HEK293 (cell line): ENCODE measurements around the gene LIMCH1.

Source experiments
- CTCF ChIA-PET: fragments of 350-600 bp; formaldehyde crosslinking; extraction: SDS; loops from one replicate; lab custom pipeline; 2021; ENCODE audit warnings: antibody characterized with exemption; lab: Yijun Ruan, JAX
- POLR2A ChIA-PET: fragments of 300-600 bp; formaldehyde crosslinking; extraction: SDS; loops from one replicate; lab custom pipeline; 2020; ENCODE audit warnings: antibody characterized with exemption, inconsistent platforms; lab: Yijun Ruan, JAX
- H3K27ac ChIP-seq: fragments of 200-500 bp; sonication (Bioruptor generic); 2 replicates; pipeline ENCODE4 v1.5.1; 2014; ENCODE audit warnings: low read depth, low read length, control low read depth, inconsistent platforms; ENCODE audit errors: extremely low read depth
- H3K36me3 ChIP-seq, 2 experiments: fragments of 200-500 bp in 1 of 2; sonication (Bioruptor generic) in 1 of 2; 1 replicate in 1 of 2; 2 replicates in 1 of 2; pipeline ENCODE4 v1.5.1; 2014 to 2017; ENCODE audit warnings: inconsistent platforms in 2 of 2, low read length in 2 of 2; ENCODE audit not compliant: control insufficient read depth in 2 of 2, insufficient read depth in 1 of 2
- H3K4me1 ChIP-seq: fragments of 200-500 bp; sonication (Bioruptor generic); 2 replicates; pipeline ENCODE4 v1.5.1; 2014; ENCODE audit warnings: mild to moderate bottlenecking, low read length, inconsistent platforms; ENCODE audit not compliant: control insufficient read depth, insufficient read depth
- H3K4me3 ChIP-seq: 2 replicates; pipeline ENCODE4 v1.5.1; 2011; ENCODE audit warnings: low read depth, mild to moderate bottlenecking, control low read depth, low read length, moderate library complexity
- H3K9me3 ChIP-seq: fragments of 200-500 bp; sonication (Bioruptor generic); 2 replicates; pipeline ENCODE4 v1.5.1; 2014; ENCODE audit warnings: low read depth, low read length, inconsistent platforms; ENCODE audit not compliant: control insufficient read depth, insufficient read depth
- KLF1 ChIP-seq: fragments of 450-650 bp; formaldehyde crosslinking; IDR thresholded peaks from 2 replicates; pipeline ENCODE4 v1.5.1; 2016; ENCODE audit warnings: missing biosample characterization, missing genetic modification characterization
- PATZ1 ChIP-seq: fragments of 450-650 bp; formaldehyde crosslinking; IDR thresholded peaks from 2 replicates; pipeline ENCODE4 v1.5.1; 2016; ENCODE audit warnings: missing biosample characterization, missing genetic modification characterization
- PRDM4 ChIP-seq: fragments of 450-650 bp; formaldehyde crosslinking; IDR thresholded peaks from 2 replicates; pipeline ENCODE4 v1.5.1; 2017; ENCODE audit warnings: missing biosample characterization, missing genetic modification characterization
- REST ChIP-seq: fragments of 450-650 bp; formaldehyde crosslinking; IDR thresholded peaks from 2 replicates; pipeline ENCODE4 v1.5.1; 2016; ENCODE audit warnings: missing biosample characterization, missing genetic modification characterization
- SCRT1 ChIP-seq: fragments of 450-650 bp; formaldehyde crosslinking; IDR thresholded peaks from 2 replicates; pipeline ENCODE4 v1.5.1; 2016; ENCODE audit warnings: missing biosample characterization, missing genetic modification characterization, borderline replicate concordance
- SP2 ChIP-seq: fragments of 450-650 bp; formaldehyde crosslinking; IDR thresholded peaks from 2 replicates; pipeline ENCODE4 v1.5.1; 2016; ENCODE audit warnings: missing biosample characterization, missing genetic modification characterization
- ZBTB26 ChIP-seq: fragments of 450-650 bp; formaldehyde crosslinking; optimal IDR thresholded peaks from 2 replicates; pipeline ENCODE3; 2016; ENCODE audit warnings: missing biosample characterization, mild to moderate bottlenecking, missing genetic modification characterization
- ZBTB49 ChIP-seq: fragments of 450-650 bp; formaldehyde crosslinking; IDR thresholded peaks from 2 replicates; pipeline ENCODE4 v1.5.1; 2016; ENCODE audit warnings: missing biosample characterization, missing genetic modification characterization, low read depth
- ZBTB6 ChIP-seq: fragments of 450-650 bp; formaldehyde crosslinking; IDR thresholded peaks from 2 replicates; pipeline ENCODE4 v1.5.1; 2017; ENCODE audit warnings: missing biosample characterization, missing genetic modification characterization
- ZNF114 ChIP-seq: fragments of 450-650 bp; formaldehyde crosslinking; IDR thresholded peaks from 2 replicates; pipeline ENCODE4 v1.5.0; 2017; ENCODE audit warnings: missing biosample characterization, missing genetic modification characterization
- ZNF121 ChIP-seq: fragments of 450-650 bp; formaldehyde crosslinking; IDR thresholded peaks from 2 replicates; pipeline ENCODE4 v1.5.1; 2016; ENCODE audit warnings: missing biosample characterization, missing genetic modification characterization
- ZNF16 ChIP-seq: fragments of 450-650 bp; formaldehyde crosslinking; IDR thresholded peaks from 2 replicates; pipeline ENCODE4 v1.5.1; 2016; ENCODE audit warnings: low read depth, missing biosample characterization, missing genetic modification characterization
- ZNF221 ChIP-seq: fragments of 450-650 bp; formaldehyde crosslinking; IDR thresholded peaks from 2 replicates; pipeline ENCODE4 v1.5.1; 2017; ENCODE audit warnings: missing biosample characterization, missing genetic modification characterization, borderline replicate concordance
- ZNF23 ChIP-seq: fragments of 450-650 bp; formaldehyde crosslinking; IDR thresholded peaks from 2 replicates; pipeline ENCODE4 v1.5.1; 2016; ENCODE audit warnings: missing biosample characterization, missing genetic modification characterization, borderline replicate concordance
- ZNF274 ChIP-seq, 2 experiments: fragments of 200-500 bp in 1 of 2; fragments of 450-650 bp in 1 of 2; sonication (Bioruptor generic) in 1 of 2; formaldehyde crosslinking in 1 of 2; IDR thresholded peaks; 2 replicates each; pipeline versions ENCODE4 v1.5.1 to v1.6.1; 2014 to 2016; ENCODE audit warnings: borderline replicate concordance in 1 of 2, inconsistent platforms in 1 of 2, low read length in 1 of 2, missing biosample characterization in 1 of 2, missing genetic modification characterization in 1 of 2
- ZNF302 ChIP-seq: fragments of 450-650 bp; formaldehyde crosslinking; IDR thresholded peaks from 2 replicates; pipeline ENCODE4 v1.5.1; 2016; ENCODE audit warnings: missing biosample characterization, missing genetic modification characterization, low read depth
- ZNF501 ChIP-seq: fragments of 450-650 bp; formaldehyde crosslinking; IDR thresholded peaks from 2 replicates; pipeline ENCODE4 v1.5.1; 2016; ENCODE audit warnings: missing biosample characterization, missing genetic modification characterization
- ZNF701 ChIP-seq: fragments of 450-650 bp; formaldehyde crosslinking; IDR thresholded peaks from 2 replicates; pipeline ENCODE4 v1.5.1; 2016; ENCODE audit warnings: missing biosample characterization, missing genetic modification characterization

LIMCH1 gene

GRCh38 chr4:41579043-41579442 is 41.1 kb downstream of the LIMCH1 start (continued):
- TF ChIP-seq PRDM4 (no peak), ZNF23 (no peak), ZBTB6 (tag by site-specific recombination) (no peak), PATZ1 (tag by site-specific recombination) (no peak)

GRCh38 chr4:41579526-41579925 is 41.6 kb downstream of the LIMCH1 start:
- CTCF ChIA-PET: interaction anchor here (0.5 kb wide), 1 partner anchor 162 kb away, joined by 3 read pairs; no protein-coding TSS in a partner anchor
- Histone ChIP-seq H3K27ac (no peak overlapping the region), H3K9me3 (no peaks in the 10 kb centered on the region), H3K36me3 (no peaks in the 10 kb centered on the region), H3K4me1 (no peaks in the 10 kb centered on the region), H3K4me3 (no peak overlapping the region)
- TF ChIP-seq ZBTB26 (tag by site-specific recombination): no peak
- no peak for TF ChIP-seq KLF1 (tag by site-specific recombination)
- TF ChIP-seq REST (tag by site-specific recombination): no peak
- TF ChIP-seq SP2 (tag by site-specific recombination): no peak
- no peak for TF ChIP-seq ZNF114 (tag by site-specific recombination)
- no peak for TF ChIP-seq ZNF701
- no peak for TF ChIP-seq ZNF16 (tag by site-specific recombination)
- TF ChIP-seq ZNF221: no peak
- TF ChIP-seq ZBTB49: no peak
- no peak for TF ChIP-seq ZNF501 (tag by site-specific recombination)
- TF ChIP-seq ZNF302 (tag by site-specific recombination): no peak
- no peak for TF ChIP-seq ZNF274 (IDR thresholded peaks at IDR 0.05; ENCODE audit: low read length)
- no peak for TF ChIP-seq ZNF274 (tag by site-specific recombination; IDR thresholded peaks at IDR 0.05; ENCODE audit: borderline replicate concordance)
- no peak for TF ChIP-seq SCRT1 (tag by site-specific recombination)
- no peak for TF ChIP-seq ZNF121 (tag by site-specific recombination)
- POLR2A ChIA-PET: no interaction called here
